GM18519 (cell line): ENCODE data around the gene UBXN4.
"Not testable (repeated sequence)": the region's sequence is repeated elsewhere in the genome, so short reads cannot be mapped to it uniquely, and the experiment has no call there.

ENCODE experiments used
- ATAC-seq: cut with Tn5 transposase; IDR thresholded peaks from one replicate; pipeline ENCODE4 v1.9.1; 2021; ENCODE audit warnings: mild to moderate bottlenecking, moderate library complexity; ENCODE audit not compliant: unreplicated experiment, low FRiP score

The UBXN4 gene

DNA sequence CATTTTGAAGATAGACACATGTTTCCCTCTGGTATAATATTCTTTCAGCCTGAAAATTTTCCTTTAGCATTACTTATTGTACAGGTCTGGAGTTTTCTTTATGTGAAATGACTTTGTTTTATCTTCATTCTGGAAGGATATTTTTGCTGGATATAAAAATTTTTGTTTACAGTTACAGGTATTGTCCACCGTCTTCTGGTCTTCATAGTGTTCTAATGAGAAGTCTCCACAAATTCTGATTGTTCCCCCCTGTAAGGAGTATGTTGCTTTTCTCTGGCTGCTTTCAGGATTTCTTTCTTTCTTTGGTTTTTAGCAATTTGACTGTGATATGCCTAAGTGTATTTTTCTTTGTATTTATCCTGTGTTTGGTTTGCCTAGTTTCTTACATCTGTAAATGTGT lies 15.0 kb downstream of the UBXN4 start:
- ATAC-seq = no peak

DNA sequence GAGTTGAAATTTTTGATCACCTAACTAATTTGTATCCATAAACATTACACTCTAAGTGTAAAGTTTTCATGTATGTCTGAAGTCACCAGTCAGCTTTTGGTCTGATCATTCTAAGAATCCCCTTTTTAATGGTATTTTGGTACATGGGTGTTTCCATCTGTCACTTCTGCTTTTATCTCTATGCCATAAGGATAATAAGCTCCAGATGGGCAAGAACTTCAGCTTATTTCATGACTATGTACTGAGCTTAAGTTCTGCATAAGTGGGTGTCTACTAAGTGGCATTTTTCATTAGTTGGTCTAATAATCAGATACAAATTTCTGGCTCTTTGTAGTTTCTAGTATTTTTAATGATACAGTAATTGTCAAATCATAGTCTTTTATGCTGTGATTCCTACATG lies 20.4 kb downstream of the UBXN4 start:
- no peak for ATAC-seq

DNA sequence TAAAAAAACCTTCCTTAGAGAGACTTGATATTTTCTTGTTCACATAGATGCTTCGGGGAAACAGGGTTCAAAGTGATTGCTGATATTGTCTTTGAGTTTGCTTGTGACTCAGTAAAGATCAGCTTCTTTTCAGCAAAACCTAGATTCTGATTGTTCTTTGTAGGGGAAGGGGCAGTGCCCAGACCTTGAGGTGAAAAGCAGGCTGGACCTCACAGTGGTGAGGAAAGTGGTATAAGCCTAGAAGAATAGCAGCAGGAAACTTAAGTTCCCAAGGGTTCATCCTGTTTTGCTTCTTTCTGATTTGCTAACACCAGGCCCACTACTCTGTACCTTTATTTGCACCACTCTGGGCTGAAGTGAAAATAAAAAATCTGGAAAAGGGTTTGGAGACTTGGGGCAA lies 20.9 kb downstream of the UBXN4 start:
- ATAC-seq = no peak

DNA sequence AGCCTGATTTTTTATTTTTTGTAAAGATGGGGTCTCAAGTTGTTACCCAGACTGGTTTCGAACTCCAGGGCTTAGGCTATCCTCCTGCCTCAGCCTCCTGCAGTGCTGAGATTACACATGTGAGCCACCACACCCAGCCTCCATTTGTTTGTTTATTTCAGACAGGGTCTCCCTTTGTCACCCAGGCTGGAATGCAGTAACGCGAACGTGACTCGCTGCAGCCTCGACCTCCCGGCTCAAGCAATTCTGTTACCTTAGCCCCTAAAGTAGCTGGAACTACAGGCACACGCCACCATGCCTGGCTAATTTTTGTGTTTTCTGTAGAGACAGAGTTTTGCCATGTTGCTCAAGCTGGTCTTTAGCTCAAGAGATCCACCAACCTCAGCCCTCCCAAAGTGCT lies 27.2 kb downstream of the UBXN4 start:
- no peak for ATAC-seq

DNA sequence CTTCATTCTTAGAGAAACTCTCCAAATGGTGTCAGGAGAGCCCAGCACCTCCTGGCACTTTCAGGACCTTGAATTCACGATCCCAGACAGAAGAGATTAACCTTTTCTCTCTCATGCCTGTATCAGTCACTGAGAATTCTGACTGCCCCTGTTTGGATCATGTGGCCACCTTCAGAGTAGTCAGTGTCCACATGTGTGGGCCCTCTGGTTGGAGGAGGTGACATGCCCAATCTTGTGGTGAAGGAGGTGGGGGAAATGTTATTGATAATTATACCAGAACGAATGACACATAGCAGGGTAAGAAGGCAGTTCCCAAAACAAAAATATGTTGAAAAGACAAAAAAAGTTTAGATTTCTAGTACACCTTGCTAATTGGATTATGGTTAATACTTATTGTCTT lies 31.7 kb downstream of the UBXN4 start:
- no peak for ATAC-seq

DNA sequence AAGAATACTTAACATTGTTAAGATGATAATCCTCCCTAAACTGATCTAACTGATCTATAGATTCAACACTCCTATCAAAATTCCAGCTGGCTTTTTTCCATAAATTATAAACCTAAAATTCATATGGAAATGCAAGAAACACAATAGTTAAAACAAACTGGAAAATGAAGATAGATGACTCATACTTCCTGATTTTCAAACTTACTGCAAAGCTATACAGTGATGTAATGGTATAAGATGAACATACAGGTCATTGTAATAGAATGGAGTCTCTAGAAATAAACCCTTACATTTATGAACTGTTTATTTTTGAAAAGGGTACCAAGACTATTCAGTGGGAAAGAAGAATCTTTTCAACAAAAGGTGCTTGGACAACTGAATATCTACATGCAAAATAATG lies 32.3 kb downstream of the UBXN4 start:
- no peak for ATAC-seq

DNA sequence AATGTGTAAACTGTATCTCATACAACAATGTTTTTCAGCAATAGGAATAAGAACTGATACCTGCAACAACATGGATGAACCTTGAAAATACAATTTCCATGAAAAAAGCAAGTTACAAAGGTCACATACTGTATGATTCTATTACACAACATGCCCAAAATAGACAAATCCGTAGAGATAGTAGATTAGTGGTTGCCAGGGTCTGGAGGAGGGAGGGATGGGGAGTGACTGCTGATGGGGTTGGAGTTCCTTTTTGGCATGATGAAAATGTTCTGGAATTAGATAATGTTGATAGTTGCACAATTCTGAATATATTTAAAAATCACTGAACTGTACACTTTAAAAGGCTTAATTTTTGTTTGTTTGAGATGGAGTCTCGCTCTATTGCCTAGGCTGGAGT lies 33.8 kb downstream of the UBXN4 start:
- no peak for ATAC-seq

DNA sequence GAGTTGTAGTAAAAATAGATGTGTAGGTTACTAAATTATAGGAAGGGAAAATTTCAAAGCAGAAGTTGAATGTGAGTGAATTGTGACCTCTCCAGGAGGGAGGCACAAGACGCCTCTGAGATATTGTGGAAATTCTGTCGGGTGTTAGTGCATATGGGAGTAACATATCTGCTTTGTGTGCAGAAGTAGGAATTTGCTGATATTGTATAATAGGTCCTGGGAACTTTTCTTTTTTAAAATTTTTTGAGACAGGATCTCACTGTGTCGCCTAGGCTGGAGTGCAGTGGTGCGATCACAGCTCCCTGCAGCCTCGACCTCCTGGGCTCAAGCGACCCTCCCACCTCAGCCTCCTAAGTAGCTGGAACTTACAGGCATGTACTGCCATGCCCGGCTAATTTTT lies 34.7 kb downstream of the UBXN4 start:
- no peak for ATAC-seq

DNA sequence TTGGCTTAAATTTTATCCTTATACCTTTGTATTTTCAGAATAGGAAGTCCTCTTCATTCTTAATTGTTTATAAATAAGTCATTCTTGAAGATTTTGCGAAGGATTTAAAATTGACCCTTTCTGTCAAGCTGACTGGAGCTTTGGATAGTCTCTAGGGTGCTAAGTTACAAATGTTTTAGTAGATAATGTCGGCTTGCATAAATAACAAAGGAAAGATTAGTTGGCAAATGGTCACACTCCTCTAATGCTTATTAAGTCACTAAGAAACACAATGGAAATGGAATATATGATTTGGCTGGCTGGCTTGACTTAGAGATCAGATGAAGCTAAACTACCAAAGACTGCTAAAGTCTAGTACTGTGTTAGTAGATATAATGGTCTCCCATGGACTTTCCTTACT lies 40.6 kb downstream of the UBXN4 start:
- ATAC-seq = no peak

DNA sequence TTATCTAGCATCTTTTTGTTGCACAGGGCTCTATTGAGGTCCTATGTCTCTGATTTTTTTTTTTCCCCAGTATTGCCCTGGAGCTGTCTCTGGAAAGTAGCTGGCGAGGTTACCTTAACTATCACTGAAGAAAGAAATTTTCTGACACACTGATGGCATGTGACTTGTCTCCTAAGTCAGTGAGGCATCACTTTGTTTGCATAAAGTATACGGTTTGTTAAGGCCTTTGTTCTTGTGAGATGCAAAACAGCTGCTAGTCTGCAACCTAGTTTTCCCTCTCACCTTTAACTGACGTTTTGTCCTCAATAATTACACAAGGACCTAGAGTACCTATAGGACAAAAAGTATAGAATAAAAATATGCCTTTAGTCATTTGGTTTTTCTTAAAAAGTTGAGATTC lies 41.8 kb downstream of the UBXN4 start:
- no peak for ATAC-seq

DNA sequence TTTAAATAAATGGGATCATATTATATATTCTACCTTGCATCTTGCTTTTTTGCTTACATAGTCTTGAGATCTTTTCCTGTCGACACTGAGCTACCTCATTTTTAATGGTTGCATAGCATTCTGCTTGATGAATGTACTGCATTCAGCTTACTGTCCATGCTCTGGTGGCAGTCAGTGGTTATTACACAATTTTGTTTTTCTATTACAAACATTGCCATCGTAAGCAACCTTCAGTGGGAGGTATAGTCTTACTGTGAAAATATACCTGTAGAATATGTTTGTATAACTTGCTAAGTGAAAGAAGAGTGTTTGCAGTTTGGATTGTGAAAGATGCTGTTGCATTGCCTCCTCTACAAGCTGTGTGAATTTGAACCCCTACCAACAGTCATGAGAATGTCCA lies 43.4 kb downstream of the UBXN4 start:
- ATAC-seq = no peak

DNA sequence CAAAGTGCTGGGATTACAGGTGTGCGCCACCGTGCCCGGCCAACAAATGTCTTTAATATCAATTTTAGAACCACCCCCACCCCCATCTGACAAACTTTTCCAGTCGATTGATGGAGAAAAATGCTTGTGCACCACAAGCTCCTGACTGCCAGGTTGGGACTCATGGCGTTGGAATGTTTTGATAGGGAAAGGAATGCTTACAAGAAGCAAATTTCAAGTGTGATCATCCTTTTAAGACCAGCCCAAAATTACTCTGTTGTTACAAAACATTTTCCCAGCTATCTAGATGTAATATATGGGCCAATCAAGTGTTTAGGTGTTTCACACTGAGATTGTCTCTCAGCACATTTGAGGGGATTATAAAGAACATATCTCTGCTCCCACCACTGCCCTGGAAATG lies 45.2 kb downstream of the UBXN4 start:
- ATAC-seq = no peak

DNA sequence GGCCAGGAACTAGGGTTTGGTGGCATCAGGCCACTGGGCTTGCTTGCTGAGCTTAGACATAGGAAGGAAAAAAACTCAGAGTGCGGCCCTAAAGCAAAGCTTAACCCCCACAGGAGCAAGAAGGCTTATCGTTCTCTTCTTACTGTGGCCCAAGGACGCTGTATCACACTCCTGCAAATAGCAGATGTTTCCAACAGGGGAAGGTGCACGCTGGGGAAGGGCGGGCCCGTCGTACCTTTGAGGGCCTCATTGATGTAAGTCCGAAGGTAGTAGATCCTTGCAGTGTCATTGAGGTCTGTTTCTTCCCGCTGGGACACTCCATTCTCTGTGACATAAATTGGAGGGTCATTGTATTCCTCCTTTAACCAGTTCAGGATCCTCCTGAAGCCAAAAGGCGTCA lies 48.8 kb downstream of the UBXN4 start:
- ATAC-seq = no peak

DNA sequence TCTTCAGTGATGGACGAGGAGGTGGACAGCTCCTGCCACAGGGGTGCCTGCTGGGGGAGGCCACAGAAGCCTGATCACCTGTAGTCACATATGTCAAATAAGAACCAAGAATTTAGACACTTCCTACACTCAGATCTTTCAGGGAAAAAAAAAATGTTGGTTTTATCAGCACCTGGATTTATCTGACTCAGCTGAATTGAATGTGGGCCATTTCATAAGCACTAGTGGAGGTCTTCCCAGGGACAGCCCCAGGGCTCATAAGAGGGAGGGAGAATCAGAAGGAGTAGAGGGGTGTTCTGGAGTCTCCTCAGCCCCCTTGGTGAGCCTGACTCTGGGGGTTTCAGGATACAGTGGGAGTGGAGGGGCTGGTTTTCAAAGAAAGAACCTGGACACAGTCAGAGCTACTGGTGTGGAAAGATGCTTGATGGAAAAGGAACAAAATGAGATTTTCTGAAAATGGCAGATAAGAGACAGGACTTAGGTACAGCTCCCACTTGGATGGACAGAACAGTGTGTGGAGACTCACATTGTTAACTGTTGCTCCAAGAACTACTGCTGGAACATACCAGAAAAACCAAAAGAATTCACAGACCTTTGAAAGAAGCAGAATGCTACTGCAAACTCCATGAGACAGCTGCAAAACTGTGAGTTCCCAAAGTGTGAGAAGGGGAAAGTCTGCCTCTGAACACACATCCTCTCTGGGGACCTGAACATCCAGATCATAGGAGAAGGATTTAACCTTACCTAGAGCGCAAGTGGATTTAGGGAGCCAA lies 49.9 kb downstream of the UBXN4 start:
- ATAC-seq = no peak

DNA sequence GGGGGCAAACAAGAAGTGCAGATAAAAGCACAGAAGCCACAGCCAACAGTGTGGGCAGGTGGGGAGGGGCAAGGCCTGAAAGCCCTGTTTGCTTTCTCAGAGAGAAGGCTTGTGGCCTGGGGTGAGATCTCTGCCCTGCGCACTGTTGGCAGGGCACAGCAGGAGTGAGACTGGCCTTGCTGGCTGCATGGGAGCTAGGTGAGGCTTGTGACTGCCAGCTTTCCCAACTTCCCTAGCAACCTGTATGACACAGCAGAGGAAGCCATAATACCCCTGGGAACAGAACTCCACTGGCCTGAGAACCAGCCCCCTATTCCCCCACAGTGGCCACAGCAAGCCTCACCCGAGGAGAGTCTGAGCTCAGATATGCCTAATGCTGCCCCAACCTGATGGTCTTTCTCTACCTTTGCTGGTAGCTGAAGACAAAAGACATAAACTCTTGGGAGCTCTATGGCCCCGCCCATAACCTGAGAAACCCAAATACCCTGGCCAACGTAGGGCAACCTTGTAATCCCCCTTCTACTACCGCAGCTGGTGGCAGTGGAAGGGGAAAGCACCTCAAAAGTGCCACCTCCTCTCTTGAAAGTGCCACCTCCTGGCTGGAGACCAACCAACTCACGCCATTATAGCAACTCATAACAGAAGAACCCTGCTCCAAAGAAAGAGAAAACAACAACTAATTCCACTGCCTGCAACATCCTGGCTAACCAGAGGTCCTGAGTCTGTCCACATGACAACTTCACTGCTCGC lies 50.9 kb downstream of the UBXN4 start:
- ATAC-seq = no peak

DNA sequence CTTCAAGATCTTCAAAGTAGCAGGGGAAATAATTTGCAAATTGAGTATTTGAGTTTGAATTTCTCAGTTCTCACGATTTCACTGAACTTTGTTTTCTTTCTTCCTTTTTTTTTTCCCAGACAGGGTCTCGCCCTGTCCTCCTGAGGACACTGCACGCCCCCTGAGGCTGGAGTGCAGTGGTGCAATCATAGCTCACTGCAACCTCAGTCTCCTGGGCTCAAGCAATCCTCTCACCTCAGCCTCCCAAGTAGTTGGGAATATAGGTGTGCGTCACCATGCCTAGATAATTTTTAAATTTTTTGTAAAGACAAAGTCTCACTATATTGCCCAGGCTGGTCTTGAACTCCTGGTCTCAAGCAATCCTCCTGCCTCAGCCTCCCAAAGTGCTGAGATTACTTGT lies 54.0 kb downstream of the UBXN4 start:
- ATAC-seq = not testable (repeated sequence)

DNA sequence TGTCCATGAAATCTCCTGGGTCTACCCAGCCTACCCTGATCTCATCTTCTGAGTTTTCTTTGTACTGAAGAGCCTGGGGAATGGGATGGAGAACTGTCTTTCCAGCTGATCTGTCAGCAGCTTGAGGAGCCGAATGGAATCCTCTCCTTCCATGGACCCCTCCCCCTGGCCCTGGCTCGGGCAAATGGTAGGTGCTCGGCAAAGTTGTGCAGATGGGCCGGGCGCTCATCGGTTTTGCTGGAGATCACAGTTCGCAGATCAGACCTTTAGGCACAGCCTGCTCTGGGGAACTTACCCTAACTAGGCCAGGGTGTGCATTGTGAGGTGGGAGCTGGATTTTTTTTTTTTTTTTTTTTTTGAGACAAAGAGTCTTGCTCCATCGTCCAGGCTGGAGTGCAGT lies 55.0 kb downstream of the UBXN4 start:
- no peak for ATAC-seq

DNA sequence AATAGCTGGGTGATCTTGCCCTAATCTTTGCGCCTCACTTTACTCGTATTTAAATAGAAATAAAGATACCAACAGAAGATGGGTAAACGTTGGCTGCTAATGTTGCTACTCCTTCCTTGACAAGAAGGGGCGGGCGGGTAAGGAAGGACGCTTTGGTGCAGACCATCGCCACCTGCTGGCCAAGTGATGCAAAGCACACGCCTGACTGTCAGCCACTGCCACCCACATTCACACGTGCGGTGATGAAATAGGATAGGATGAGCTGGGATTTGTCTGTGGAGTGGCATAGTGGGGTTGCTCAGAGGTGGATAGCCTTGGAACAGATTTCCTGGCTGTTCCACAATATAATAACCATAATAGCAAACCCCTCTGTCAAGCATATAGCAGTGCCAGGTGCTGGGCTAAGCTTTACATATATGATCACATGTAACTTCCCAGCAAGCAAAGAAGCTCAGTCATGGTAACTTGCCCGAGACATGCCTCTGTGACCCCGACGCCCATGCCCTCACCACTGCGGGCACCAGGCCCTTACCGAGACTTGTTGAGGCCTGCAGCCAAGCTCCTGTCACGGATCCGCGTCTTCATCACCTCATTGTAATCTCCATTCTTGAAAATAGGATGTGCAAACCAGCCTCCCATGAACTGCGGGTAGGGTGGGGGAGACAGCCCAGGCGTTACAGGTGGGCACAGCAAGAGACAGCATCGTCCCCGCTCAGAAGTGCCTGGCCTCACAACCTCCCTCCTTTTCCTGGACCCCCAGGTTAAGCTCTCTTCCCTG lies 56.0 kb downstream of the UBXN4 start:
- ATAC-seq = peak; percentile 72

DNA sequence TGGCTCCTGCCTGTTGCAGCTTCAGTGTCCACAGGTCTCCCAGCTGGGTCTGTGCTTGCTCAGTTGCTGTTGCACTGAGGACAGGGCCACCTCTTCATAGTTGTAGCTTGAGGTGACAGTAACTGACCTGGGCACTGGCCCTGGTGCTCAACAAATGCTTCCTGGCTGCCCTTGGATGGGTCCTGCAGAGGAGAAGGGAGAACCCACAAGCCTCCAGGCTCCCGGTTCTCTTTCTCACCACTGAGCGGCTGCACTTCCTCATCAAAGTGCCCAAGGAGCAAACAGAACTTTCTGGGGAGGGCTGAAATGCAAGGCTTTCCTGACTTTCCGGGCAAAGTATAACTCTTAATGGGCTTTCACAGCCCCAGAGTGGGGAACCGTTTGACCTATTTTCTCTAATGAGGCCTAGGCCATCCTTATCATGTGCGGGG lies 56.6 kb downstream of the UBXN4 start:
- no peak for ATAC-seq

DNA sequence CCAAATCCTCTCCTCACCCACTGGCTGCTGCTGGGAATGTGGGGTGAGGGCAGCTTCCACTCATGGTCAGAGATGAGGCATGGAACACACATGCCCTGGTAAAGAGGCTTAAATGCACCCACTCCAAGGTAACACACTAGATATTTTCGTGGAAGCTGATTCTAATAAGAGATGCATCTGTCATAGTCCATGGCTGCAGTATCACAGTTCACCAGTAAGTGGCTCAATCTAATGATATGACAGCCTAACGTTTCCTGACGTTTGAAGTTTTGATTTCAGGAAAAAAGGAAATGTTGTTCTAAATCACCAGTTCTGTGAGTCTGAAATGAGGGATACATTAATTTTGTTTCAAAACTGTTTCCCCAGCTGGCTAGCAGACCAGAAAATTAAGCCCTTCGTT lies 57.1 kb downstream of the UBXN4 start:
- ATAC-seq = no peak

DNA sequence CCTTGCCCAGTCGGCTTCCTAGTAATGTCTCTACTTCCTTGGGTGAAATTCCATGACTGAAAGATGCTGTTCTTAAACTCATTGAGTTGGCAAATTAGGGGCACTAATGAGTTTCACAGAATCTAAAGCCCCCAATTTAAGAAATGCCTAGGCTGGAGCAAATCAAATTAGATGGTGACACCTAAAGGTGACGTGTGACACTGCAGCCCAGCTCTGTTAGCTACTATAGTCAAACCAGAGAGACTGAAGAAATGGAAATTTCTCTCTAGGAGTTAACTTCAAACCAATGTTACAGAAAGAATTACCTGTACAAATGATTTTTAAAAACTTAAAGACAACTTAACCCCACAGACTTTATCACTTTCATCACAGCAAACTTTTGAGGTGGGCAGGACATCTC lies 58.1 kb downstream of the UBXN4 start:
- ATAC-seq = no peak
